OCI-LY1 (cell line): ENCODE data around the gene CTDSP2.

Experiments used
- H2AFZ ChIP-seq: fragments of 200-600 bp; sonication (generic), shearing (Covaris generic); 2 replicates; pipeline ENCODE4 v1.6.0; 2014; ENCODE audit warnings: antibody characterized with exemption, mild to moderate bottlenecking, low read length
- H3F3A ChIP-seq: fragments of 200-600 bp; sonication (generic), shearing (Covaris generic); 2 replicates; pipeline ENCODE4 v1.6.0; 2014; ENCODE audit warnings: mild to moderate bottlenecking, antibody characterized with exemption, low read length, moderate library complexity; ENCODE audit not compliant: insufficient read depth
- H3K27ac ChIP-seq: fragments of 200-600 bp; sonication (generic); 2 replicates; pipeline ENCODE4 v1.5.1; 2014; ENCODE audit warnings: low read length, mixed run types, mild to moderate bottlenecking, low read depth; ENCODE audit not compliant: poor library complexity, severe bottlenecking
- H3K27me3 ChIP-seq: fragments of 200-600 bp; sonication (generic); 2 replicates; pipeline ENCODE4 v1.6.0; 2014; ENCODE audit warnings: antibody characterized with exemption, mild to moderate bottlenecking, low read length, moderate library complexity; ENCODE audit not compliant: insufficient read depth
- H3K36me3 ChIP-seq: fragments of 200-600 bp; sonication (generic); 2 replicates; pipeline ENCODE4 v1.6.1; 2014; ENCODE audit warnings: mild to moderate bottlenecking, antibody characterized with exemption, low read length, moderate library complexity, mixed read lengths; ENCODE audit not compliant: insufficient read depth
- H3K4me1 ChIP-seq: fragments of 200-600 bp; sonication (generic); 2 replicates; pipeline ENCODE4 v1.5.1; 2014; ENCODE audit warnings: mild to moderate bottlenecking, low read length, moderate library complexity; ENCODE audit not compliant: insufficient read depth, severe bottlenecking
- H3K4me2 ChIP-seq: fragments of 200-600 bp; sonication (generic), shearing (Covaris generic); 2 replicates; pipeline ENCODE4 v1.6.1; 2014; ENCODE audit warnings: low read length
- H3K4me3 ChIP-seq: fragments of 200-600 bp; sonication (generic); 2 replicates; pipeline ENCODE4 v1.5.1; 2014; ENCODE audit warnings: low read length, low read depth, mild to moderate bottlenecking, mixed read lengths; ENCODE audit not compliant: poor library complexity, severe bottlenecking
- H3K79me2 ChIP-seq: fragments of 200-600 bp; shearing (Covaris generic); 2 replicates; pipeline ENCODE4 v1.6.1; 2016; ENCODE audit warnings: mixed run types, low read length, mixed read lengths; ENCODE audit not compliant: insufficient read depth
- H3K9ac ChIP-seq: fragments of 200-600 bp; sonication (generic), shearing (Covaris generic); 2 replicates; pipeline ENCODE4 v1.6.1; 2014; ENCODE audit warnings: mild to moderate bottlenecking, low read length, mixed read lengths
- H3K9me2 ChIP-seq: fragments of 200-600 bp; sonication (generic), shearing (Covaris generic); 2 replicates; pipeline ENCODE4 v1.6.1; 2014; ENCODE audit warnings: low read depth, mild to moderate bottlenecking, low read length, mixed read lengths
- H3K9me3 ChIP-seq: fragments of 200-600 bp; shearing (Covaris generic); 2 replicates; pipeline ENCODE4 v1.6.1; 2014; ENCODE audit warnings: low read length, mixed read lengths
- H4K20me1 ChIP-seq: fragments of 200-600 bp; sonication (generic), shearing (Covaris generic); 2 replicates; pipeline ENCODE4 v1.6.0; 2016; ENCODE audit warnings: mild to moderate bottlenecking, low read length; ENCODE audit not compliant: insufficient read depth
- CTCF ChIP-seq: fragments of 200-600 bp; sonication (generic), shearing (Covaris generic); IDR thresholded peaks from 2 replicates; pipeline ENCODE4 v1.5.1; 2017; ENCODE audit warnings: mild to moderate bottlenecking, antibody characterized with exemption, low read length, moderate library complexity, mixed read lengths
- EZH2 ChIP-seq: fragments of 200-600 bp; sonication (generic), shearing (Covaris generic); IDR thresholded peaks from 2 replicates; pipeline ENCODE4 v1.8.0; 2017; ENCODE audit warnings: borderline replicate concordance, mixed run types, mild to moderate bottlenecking, antibody characterized with exemption, low read length, moderate library complexity, mixed read lengths

Gene CTDSP2

DNA sequence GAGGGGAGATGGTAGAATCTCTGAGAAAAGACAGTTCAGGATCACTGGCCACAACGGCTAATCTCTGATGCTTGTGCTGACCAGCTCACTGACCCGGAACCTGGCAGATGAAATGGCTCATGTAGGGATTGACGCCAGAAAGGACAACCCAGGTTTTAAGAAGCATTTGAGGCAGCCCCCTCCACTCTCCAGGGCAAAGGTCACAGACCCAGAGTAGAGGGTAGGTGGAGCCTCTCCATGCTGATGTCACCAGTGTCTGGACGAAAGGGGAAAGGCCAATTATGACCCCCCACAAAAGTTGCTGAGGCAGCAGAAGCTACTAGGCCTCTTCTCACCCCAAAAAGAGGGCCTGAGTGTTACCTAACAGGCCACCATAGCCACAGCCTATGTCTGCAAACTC, 75.8 kb downstream of the CTDSP2 start:
- TF ChIP-seq EZH2 (no peak), CTCF (no peak)
- Histone ChIP-seq H3K79me2 (no peaks in the 10 kb centered on the region), H3K9me2 (no peaks in the 10 kb centered on the region), H4K20me1 (no peaks in the 10 kb centered on the region), H3K4me2 (peak overlapping the region; percentile 90), H2AFZ (no peak overlapping the region), H3K36me3 (peaks cover 35% of the 10 kb centered on the region), H3K9ac (no peak overlapping the region; the same call in 1 of the 2 replicates), H3K4me3 (peak overlapping the region; percentile 75), H3K9me3 (no peaks in the 10 kb centered on the region), H3F3A (no peaks in the 10 kb centered on the region), H3K4me1 (peaks cover 24% of the 10 kb centered on the region), H3K27me3 (peaks cover 5% of the 10 kb centered on the region), H3K27ac (no peak overlapping the region)
